ENCODE measurements around the gene DNAH7. TPM values are rescaled to one million over a fixed set of nuclear protein-coding genes. Genes with fewer than 3 reads are reported as not detected.

DNAH7 gene
- total and polyA plus RNA-seq, 9 of the 15 experiments (the other 6 are each of a cell fraction or from before 2014, with no cell fraction given): 0.03 to 0.42 (median 0.18) TPM

GRCh38 chr2:196068271-196069209 is at the start of gene DNAH7 (continued):
- TF ChIP-seq USF2 (CRISPR knock-in tag; IDR thresholded peaks at IDR 0.05): peak; percentile 49
- 0 out of 2 replicates have a peak, but pooled peaks have one; percentile 16 for TF ChIP-seq SMARCA5 (IDR thresholded peaks at IDR 0.05)
- 0 out of 2 replicates have a peak, but pooled peaks have one; percentile 26 for TF ChIP-seq HDAC8 (tag; IDR thresholded peaks at IDR 0.05)
- no peak for TF ChIP-seq ADNP (tag; IDR thresholded peaks at IDR 0.05)
- peak; percentile 94 for TF ChIP-seq CTCFL (IDR thresholded peaks at IDR 0.05; ENCODE audit: borderline replicate concordance, insufficient read depth, low read depth, low read length, poor library complexity, severe bottlenecking)
- TF ChIP-seq ELF2 (CRISPR knock-in tag; IDR thresholded peaks at IDR 0.05): peak; percentile 78
- TF ChIP-seq CEBPG (CRISPR knock-in tag; IDR thresholded peaks at IDR 0.05): no peak
- no peak for TF ChIP-seq CEBPG (tag; conservative IDR thresholded peaks at IDR 0.05 in 1 of 2, IDR thresholded peaks at IDR 0.05 in 1 of 2)
- peak; percentile 96 for TF ChIP-seq FOXJ2 (tag; IDR thresholded peaks at IDR 0.05)
- peak; percentile 87 for TF ChIP-seq BMI1 (IDR thresholded peaks at IDR 0.05; ENCODE audit: low read length)
- TF ChIP-seq ZNF740 (CRISPR knock-in tag; IDR thresholded peaks at IDR 0.05): peak; percentile 78
- no peak for TF ChIP-seq ZNF740 (tag; IDR thresholded peaks at IDR 0.05)
- peak; percentile 35 for TF ChIP-seq TAF1 (IDR thresholded peaks at IDR 0.05; ENCODE audit: control insufficient read depth, extremely low read depth, insufficient read depth, low read length, severe bottlenecking)
- TF ChIP-seq SOX6 (IDR thresholded peaks at IDR 0.05): peak; percentile 26; the same call in 1 of the 2 replicates
- TF ChIP-seq AFF1 (IDR thresholded peaks at IDR 0.05; ENCODE audit: low read depth in 1 of 2, partially characterized antibody in 2 of 2): no peak
- TF ChIP-seq SIN3A (IDR thresholded peaks at IDR 0.05; ENCODE audit: borderline replicate concordance in 2 of 2, control insufficient read depth in 1 of 2, low read depth in 2 of 2, low read length in 2 of 2): peak; percentile 69 to 87

Data from K562 (cell line).